Progenitor cell of endocrine pancreas (in vitro differentiated cells): Measurements from ENCODE around the gene CNBP. TPM values are rescaled to one million over a fixed set of nuclear protein-coding genes. Genes with fewer than 3 reads are reported as not detected.
"Not testable (repeated sequence)": the region's sequence is repeated elsewhere in the genome, so short reads cannot be mapped to it uniquely, and the experiment has no call there.

ENCODE experiments used
- DNase-seq: peaks from one replicate; pipeline ENCODE4 v3.0.0; 2021; ENCODE audit warnings: low spot score; ENCODE audit not compliant: unreplicated experiment
- H3K27ac Mint-ChIP-seq: 2 replicates; pipeline ENCODE4 v1.8.0; 2021; ENCODE audit warnings: mild to moderate bottlenecking, moderate library complexity, mixed read lengths
- H3K27me3 Mint-ChIP-seq: 2 replicates; pipeline ENCODE4 v1.8.0; 2021; ENCODE audit warnings: mixed read lengths
- H3K36me3 Mint-ChIP-seq: 2 replicates; pipeline ENCODE4 v1.8.0; 2022; ENCODE audit warnings: mixed read lengths; ENCODE audit not compliant: insufficient read depth
- H3K4me1 Mint-ChIP-seq: 2 replicates; pipeline ENCODE4 v1.8.0; 2021; ENCODE audit warnings: low read depth, mixed read lengths
- H3K4me3 Mint-ChIP-seq: 2 replicates; pipeline ENCODE4 v1.8.0; 2021; ENCODE audit warnings: low read depth, mild to moderate bottlenecking, moderate library complexity, mixed read lengths
- H3K9me3 Mint-ChIP-seq: 2 replicates; pipeline ENCODE4 v1.8.0; 2021; ENCODE audit warnings: low read depth, mixed read lengths
- total RNA-seq: library from RNA; stranded (reverse); gene quantifications from 2 replicates; pipeline ENCODE4 v1.2.1, GENCODE V29; 2021
- TF ChIP-seq, protein P1 (sequence below): fragments of 200-600 bp; sonication (generic); IDR thresholded peaks from one replicate; pipeline ENCODE4 v1.5.0; 2021; ENCODE audit warnings: antibody characterized with exemption, mild to moderate bottlenecking; ENCODE audit not compliant: unreplicated experiment

Gene CNBP
- total RNA-seq, 1 donor from 2014 or later = 194 TPM

DNA sequence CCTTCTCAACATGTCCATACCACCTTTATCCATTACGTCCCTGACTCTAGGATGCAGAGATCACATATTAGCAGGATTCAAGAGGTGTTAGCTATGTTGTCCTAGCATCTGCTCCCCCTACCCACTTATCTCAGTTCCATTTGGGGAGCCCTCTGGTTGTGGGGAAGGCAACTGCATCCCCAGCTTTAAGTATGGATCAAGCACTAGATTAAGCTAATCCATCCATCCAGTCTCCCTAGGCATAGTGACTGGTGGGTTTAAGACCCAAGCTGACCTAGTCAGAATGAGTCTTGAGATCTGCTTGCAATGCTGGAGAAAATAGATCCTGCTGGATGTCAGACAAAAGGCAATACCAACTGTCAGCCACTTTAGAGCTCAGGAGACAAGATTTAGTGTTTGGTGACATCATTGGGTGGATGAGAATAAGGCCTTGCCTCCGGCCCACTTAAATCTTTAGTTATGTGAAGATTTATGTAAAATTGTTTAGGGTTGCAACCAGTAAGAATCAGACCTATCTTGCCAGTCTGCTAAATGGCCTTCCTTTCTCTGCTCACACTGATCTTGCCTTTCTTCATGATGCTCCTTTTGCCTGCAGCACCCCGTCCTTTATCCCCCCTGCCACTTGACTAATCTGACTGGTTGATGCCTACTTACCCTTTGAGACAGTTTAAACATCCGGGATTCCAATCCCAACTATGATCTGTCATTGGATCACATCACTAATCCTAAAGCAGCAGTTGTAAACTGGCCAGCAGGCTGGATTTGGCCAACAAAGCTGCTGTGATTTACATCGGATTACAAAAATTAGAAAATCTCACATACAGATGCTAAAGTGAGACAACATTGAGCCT lies 20.7 kb downstream of the CNBP start:
- Mint-ChIP-seq H3K9me3 (no peaks in the 10 kb centered on the region), H3K36me3 (peaks cover 8% of the 10 kb centered on the region), H3K27me3 (no peaks in the 10 kb centered on the region), H3K4me3 (peak overlapping the region; percentile 93), H3K4me1 (peaks cover 16% of the 10 kb centered on the region), H3K27ac (peak overlapping the region; percentile 100)
- DNase-seq = no peak
- TF ChIP-seq, protein P1, sequence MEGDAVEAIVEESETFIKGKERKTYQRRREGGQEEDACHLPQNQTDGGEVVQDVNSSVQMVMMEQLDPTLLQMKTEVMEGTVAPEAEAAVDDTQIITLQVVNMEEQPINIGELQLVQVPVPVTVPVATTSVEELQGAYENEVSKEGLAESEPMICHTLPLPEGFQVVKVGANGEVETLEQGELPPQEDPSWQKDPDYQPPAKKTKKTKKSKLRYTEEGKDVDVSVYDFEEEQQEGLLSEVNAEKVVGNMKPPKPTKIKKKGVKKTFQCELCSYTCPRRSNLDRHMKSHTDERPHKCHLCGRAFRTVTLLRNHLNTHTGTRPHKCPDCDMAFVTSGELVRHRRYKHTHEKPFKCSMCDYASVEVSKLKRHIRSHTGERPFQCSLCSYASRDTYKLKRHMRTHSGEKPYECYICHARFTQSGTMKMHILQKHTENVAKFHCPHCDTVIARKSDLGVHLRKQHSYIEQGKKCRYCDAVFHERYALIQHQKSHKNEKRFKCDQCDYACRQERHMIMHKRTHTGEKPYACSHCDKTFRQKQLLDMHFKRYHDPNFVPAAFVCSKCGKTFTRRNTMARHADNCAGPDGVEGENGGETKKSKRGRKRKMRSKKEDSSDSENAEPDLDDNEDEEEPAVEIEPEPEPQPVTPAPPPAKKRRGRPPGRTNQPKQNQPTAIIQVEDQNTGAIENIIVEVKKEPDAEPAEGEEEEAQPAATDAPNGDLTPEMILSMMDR = peak; percentile 9

DNA sequence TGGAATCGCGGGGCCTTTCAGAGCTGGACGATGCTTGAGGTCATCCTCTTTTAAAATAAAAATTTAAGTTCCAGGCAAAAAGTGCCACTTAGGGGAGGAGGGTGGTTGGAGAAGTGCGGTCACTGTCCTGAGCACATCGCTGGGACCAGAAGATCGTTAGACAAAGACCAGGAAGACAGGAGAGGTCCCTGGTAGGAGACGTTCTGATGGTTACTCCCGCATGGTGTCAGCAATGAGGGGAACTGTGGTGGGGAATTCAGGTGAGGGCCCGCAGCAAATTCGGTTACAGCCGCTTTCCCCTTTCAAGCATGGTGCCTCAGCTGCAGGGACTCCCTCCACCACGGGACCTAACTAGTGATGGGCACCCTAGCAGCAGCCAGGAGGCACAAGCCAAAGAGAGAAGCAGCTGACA lies 21.8 kb downstream of the CNBP start:
- peaks cover 16% of the 10 kb centered on the region for H3K4me1 Mint-ChIP-seq
- peaks cover 6% of the 10 kb centered on the region for H3K36me3 Mint-ChIP-seq
- TF ChIP-seq, protein P1 = no peak
- no peaks in the 10 kb centered on the region for H3K27me3 Mint-ChIP-seq
- no peak for DNase-seq
- no peaks in the 10 kb centered on the region for H3K9me3 Mint-ChIP-seq
- H3K4me3 Mint-ChIP-seq = peak overlapping the region; percentile 93
- H3K27ac Mint-ChIP-seq = peak overlapping the region; percentile 100

DNA sequence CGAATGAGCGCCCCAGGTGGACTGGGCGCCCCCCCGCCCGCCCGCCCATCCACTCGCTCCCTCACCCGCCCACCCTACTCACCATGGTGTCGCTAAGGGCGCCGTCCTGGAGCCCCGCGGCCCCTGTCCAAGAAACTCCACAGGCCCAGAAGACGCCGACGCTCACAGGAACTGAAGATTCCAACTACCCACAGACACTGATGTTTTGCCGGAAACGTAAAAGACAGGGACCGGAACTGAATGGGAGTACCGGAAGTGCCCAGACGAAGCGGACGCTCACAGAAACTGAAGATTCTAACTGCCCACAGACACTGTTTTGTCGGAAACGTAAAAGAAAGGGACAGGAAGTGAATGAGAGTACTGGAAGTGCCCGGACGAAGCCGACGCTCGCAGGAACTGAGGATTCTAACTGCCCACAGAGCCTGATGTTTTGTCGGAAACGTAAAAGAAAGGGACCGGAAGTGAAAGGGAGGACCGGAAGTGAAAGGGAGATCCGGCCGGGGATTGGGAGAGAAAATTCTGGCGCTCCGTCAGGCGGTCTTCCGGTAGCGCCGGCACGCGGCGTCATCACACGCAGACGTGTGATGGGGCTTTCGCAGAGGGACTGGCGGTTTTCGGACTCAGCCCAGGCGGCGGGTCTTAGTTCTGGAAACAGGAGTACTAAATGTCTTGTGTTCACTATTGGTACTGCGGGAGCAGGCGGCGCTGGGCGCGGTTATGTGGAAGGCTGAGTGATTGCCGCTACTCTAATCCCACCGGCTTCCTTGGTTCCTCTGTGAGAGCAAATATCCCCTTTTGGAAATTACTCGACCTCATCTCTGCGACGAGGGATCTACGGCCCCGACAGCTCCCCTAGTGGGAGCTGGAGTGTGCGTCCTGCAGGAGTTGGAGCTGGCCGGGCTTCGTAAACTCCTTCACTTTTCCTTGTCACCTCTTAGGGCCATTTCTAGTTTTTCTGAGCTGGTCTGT lies 22.5 kb downstream of the CNBP start, which contains the start of gene ISY1:
Gene ISY1 (minus strand): TSS at position 173 of the 969 bp plus-strand sequence. CDS start 88 bp downstream, at position 85.
- Mint-ChIP-seq H3K9me3 (no peaks in the 10 kb centered on the region), H3K36me3 (peaks cover 6% of the 10 kb centered on the region), H3K4me3 (peak within 1 kb of the TSS; percentile 93), H3K27ac (peak within 1 kb of the TSS; percentile 100), H3K4me1 (peaks cover 16% of the 10 kb centered on the region), H3K27me3 (no peaks in the 10 kb centered on the region)
- TF ChIP-seq, protein P1 = peak; percentile 88
- peak; percentile 65 for DNase-seq

DNA sequence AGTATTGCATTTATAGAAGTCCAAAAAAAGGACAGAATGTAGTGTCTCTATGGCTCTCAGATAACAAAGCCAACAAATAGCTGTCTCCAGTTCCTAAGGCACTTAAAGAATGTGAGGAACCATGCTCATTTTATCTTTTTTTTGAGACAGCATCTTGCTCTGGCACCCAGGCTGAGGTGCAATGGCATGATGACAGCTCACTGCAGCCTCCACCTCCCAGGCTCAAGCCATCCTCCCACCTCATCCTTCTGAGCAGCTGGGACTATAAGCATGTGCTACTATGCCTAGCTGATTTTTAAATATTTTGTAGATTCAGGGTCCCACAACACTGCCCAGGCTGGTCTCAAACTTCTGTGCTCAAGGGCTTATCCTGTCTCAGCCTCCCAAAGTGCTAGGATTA lies 38.9 kb downstream of the CNBP start:
- H3K9me3 Mint-ChIP-seq = no peaks in the 10 kb centered on the region
- H3K4me3 Mint-ChIP-seq = no peak overlapping the region
- TF ChIP-seq, protein P1 = no peak
- H3K27me3 Mint-ChIP-seq = no peaks in the 10 kb centered on the region
- H3K4me1 Mint-ChIP-seq = no peaks in the 10 kb centered on the region
- H3K36me3 Mint-ChIP-seq = peaks cover 1% of the 10 kb centered on the region
- no peak for DNase-seq
- H3K27ac Mint-ChIP-seq = no peak overlapping the region

DNA sequence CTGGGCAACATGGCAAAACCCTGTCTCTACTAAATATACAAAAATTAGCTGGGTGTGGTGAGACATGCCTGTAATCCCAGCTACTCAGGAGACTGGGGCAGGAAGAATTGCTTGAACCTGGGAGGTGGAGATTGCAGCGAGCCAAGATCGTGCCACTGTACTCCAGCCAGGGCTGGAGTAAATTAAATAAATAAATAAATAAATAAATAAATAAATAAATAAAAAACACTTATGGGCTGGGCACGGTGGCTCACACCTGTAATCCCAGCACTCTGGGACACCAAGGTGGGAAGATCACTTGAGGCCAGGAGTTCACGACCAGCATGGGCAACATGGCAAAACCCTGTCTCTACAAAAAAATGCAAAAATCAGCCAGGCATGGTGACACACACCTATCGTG lies 42.7 kb downstream of the CNBP start:
- H3K27me3 Mint-ChIP-seq, H3K27ac Mint-ChIP-seq: not testable (repeated sequence)

More for the DNA sequence above, 42.7 kb downstream of the CNBP start:
- H3K4me1 Mint-ChIP-seq, DNase-seq, H3K36me3 Mint-ChIP-seq, H3K4me3 Mint-ChIP-seq, H3K9me3 Mint-ChIP-seq: not testable (repeated sequence)
